NCI-H146 treated with DMSO at 0.1 percent for 48 hours (cell line): ENCODE measurements around the gene ADAMTS2.

ENCODE experiments used
- DNase-seq: peaks from one replicate; lab custom pipeline; 2025; ENCODE audit not compliant: unreplicated experiment; lab: John Stamatoyannopoulos, UW

Gene ADAMTS2

GRCh38 chr5:179131321-179131835, 213.9 kb downstream of the ADAMTS2 start:
- DNase-seq: no peak

DNA sequence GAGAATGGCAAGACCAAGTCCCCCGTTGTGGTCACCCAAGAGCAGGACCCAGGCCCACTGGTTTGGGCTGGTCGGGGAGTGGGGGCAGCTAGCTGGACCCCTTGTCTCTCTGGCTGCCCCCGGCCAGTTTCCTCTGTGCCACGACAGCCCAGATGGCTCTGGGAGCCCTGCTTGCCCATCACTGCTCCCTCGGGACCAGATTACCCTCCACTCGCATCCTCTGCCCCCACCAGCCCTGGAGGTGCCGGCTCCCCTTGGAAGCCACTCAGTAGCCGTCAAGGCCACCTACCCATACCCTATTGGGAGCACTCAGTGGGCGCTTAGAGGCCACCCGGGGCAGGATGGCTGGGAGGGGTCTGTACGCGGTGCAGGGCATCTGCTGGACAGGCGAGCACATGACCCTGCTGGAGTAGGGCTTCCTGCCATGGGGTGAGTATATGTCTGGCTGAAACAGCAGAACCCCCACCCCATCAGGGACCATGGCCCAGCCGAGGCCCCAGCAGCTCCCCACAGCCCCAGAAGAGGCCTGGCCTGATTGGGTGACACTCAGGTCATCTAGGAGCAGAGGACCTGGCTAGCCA, 215.1 kb downstream of the ADAMTS2 start:
- no peak for DNase-seq

GRCh38 chr5:179129607-179130071, 215.6 kb downstream of the ADAMTS2 start:
- DNase-seq: no peak

- no peak for DNase-seq
These were observed 216.3 kb downstream of the ADAMTS2 start for GRCh38 chr5:179128976-179129375.

GRCh38 chr5:179128041-179128365, 217.3 kb downstream of the ADAMTS2 start:
- no peak for DNase-seq

- DNase-seq: no peak
These were observed 217.9 kb downstream of the ADAMTS2 start for GRCh38 chr5:179127136-179128040.

GRCh38 chr5:179126506-179126991, 218.7 kb downstream of the ADAMTS2 start:
- no peak for DNase-seq

DNA sequence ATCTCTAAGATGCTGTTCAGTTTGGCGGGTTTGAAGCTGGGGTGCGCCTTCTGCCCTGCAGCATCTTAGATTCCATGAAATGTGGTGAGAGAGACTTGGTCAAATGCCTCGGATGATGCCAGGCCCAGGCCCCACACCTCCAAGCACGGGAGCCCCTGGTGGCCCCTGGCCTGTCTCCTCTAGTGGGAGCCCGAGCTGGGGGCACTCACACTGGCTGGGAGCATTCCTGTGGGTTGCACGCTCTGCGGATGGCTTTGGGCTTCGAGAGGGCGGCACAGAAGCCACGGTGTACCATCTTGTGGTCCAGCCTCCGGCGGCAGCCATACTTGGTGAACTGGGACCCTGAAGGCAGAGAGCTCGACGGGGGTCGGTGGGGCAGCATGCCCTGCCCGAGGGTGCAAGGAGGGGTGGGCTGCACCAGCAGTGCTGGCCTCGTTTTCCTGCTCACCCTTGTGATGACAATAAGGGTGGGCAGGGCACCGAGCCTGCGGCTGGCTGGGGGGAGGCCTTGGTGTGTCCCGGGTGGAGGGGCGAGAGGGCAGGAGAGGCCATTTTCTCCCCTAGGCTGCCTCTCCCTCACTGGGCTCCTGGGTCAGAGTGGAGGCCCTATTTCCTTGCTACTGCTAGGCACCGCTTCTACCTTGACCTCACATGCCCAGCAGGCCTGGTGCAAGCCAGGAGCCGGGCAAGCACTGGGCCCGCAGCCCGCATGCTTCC, 219.3 kb downstream of the ADAMTS2 start:
- no peak for DNase-seq

- no peak for DNase-seq
These were observed 220.1 kb downstream of the ADAMTS2 start for GRCh38 chr5:179124853-179125788.

DNA sequence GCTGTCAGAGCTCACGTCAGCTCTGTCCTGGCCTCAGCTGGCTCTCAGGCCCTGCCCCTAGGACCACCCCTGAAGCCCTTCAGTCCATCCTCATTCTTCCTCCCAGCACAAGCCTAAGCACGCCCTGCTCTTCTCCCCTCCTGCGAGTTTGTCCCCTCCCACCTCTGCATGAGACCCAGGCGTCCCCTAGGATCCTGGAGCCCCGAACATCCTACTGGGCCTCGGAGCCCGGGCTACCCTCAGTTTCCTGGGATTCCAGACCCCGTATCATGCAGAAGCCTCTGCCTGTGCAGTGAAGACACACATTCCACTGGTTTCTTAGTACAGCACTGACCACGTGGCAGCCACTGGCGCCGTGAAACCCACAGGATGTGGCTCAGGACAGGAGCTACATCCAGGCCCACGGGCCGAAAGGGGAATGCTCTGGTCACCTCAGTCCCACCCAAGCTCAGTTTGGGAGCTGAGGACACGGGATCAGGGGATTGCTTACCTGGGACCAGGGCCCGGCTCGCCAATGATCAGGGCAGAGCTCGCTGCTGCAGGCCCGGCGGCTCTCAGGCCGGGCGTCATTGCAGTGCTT, 220.9 kb downstream of the ADAMTS2 start:
- no peak for DNase-seq

DNA sequence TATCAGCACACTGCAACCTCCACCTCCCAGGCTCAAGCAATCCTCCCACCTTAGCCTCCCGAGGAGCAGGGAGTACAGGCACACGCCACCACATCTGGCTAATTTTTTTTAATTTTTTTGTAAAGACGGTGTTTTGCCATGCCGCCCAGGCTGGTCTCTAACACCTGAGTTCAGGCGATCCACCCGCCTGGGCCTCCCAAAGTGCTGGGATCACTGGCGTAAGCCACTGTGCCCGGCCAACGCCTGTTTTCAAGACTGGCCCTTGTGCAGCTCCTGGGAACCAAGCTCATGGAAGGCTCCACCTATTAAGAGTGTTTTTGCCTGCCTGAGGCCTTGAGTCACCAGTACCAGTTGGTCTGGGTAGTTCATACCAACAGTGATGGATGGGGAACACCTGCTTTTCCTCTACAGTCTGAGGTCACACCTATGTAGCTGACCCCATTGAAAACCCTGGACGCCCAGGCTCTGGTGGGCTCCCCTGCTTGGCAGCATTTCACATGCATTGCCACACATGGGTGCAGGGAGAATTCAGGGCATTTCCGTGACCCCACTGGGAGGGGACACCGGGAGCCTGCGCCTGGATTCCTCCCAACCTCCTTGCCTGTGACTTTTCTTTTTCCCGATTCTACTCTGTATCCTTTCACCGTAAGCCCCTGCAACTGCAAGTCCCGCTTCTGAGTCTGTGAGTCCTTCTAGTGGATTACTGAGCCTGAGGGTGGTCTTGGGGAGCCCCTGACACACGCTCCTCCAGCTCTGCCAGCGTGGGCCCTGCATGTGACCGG, 221.6 kb downstream of the ADAMTS2 start:
- DNase-seq: no peak

GRCh38 chr5:179123109-179123426, 222.2 kb downstream of the ADAMTS2 start:
- DNase-seq: no peak

DNA sequence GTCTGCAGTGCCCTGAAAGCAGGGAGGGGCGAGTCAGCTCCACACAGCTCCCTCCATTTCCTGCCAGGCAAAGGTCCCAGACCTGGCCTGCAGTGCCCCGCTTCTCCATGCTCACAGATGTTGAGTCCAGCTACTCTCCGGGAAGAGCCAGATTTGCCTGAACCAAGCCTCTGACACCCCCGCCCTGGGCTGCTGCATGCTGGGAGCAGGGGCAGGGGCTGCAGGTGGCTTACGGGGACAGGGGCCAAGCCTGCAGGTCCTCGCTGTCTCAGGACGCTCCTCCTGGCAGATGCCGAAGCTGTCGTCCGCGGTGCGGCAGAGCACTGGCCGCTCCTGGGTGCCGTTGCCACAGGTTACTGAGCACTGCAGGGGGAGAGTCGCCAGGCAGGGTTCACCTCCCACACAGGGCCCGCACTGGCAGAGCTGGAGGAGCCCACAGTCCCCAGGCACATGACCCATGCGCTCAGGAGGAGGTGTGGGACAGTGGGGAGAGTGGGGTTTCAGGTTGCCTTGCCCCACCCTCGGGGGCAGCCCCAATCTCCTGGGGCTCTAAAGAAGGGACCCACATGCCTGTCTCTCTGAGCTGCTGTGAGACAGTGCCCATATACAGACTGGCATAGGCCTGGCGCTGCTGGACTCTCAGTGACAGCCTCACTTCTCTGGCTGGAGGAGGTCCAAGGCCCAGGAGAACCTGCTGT, 222.7 kb downstream of the ADAMTS2 start:
- no peak for DNase-seq

DNA sequence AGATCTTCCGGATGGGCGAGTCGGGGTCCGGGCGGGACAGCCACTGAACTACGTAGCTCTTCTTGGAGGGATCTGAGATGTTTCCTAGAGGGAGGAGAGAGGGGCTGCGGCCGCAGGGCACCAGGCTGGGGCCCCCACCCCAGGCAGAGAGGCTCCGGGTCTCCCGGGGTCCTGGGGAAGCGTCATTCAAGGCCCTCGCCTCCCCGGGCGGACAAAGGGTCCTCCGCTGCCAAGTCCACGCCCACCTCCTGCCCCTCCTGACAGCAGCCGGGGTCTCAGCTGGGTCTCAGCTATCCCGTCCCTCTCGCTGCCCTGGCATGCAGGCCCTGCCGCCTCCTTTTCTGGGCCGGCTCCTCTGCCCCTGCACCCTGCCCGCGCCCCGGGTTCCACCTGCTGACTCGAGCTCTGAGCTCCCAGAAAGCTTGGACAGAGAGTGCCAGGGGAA, 223.6 kb downstream of the ADAMTS2 start:
- no peak for DNase-seq

DNA sequence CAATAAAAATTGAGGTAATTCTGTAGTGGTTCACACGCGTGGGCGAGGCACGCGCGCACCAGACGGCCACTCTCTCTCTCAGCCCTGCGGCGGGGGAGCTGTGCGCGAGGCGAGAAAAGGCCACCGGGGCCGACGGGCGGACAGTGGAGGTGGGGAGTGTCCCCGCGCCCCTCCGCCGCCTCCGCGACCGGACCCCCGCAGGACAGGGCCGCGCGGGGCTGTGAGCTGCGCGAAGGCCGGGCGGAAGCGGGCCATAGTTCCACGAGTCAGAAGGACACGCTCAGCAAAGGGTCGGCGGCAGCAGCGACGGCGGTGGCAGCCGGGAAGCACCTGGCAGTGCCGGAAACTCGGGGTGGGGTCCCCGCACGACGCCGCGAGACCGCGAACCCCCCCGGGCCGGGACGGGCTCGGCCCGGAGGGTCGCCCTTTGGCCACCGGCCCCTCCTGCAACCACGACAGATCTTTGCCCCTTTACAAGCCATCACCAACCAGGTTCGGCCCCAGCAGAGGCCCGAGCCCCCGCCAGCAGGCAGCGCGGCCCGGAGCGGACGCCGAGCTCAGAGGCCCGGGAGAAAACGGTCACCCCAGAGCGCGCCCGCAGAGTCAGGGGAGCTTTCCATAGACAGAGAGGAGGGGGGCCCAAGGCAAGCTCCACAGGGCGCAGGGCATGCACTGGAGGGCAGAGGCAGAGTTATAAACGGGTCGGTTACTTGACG, 224.2 kb downstream of the ADAMTS2 start:
- no peak for DNase-seq

GRCh38 chr5:179120421-179120861, 224.8 kb downstream of the ADAMTS2 start:
- no peak for DNase-seq

DNA sequence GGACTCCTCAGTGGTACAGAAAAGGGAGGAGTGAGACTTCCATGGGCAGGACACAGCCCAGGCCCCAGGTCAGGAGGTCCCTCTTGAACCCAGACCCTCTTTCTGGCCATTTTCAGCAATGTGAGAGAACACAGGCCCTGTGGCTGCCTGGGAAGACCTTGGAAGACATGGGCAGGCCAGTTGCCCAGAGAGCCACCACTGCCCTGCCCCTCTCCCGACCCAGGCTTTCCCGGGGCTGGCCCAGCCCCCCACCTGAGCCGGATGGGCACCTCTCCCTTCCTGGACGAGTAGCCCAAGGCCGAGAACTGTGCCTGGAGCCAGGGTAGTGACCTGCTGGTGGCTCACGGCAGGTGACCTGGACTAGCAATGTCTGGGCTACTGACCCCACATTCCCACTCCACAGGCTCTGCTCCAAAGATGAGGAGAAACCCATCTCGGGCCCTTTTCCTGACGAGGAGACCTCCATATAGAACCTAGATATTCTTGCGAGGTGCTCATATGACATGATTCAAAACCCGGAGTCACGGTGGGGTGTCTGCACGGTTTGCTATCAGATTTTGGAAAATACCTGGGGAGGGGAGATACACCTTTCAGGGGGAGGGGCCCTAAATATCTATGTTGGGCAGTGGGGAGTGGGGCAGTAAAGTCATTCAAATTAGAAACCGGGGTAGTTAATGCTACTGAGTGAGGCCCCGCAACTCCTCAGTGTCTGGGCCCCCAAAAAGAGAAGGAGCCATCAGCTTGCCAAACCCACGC, 225.7 kb downstream of the ADAMTS2 start:
- no peak for DNase-seq
